NCI-H1417 (cell line): ENCODE measurements around the gene CMAS.
A peak's percentile ranks its signal among the peaks of the same experiment; 100 is the strongest.
"Not testable (repeated sequence)": the region's sequence is repeated elsewhere in the genome, so short reads cannot be mapped to it uniquely, and the experiment has no call there.

ENCODE experiments used
- DNase-seq, 3 experiments: peaks; one replicate each; lab custom pipeline; 2025; lab: John Stamatoyannopoulos, UW

Gene CMAS

DNA sequence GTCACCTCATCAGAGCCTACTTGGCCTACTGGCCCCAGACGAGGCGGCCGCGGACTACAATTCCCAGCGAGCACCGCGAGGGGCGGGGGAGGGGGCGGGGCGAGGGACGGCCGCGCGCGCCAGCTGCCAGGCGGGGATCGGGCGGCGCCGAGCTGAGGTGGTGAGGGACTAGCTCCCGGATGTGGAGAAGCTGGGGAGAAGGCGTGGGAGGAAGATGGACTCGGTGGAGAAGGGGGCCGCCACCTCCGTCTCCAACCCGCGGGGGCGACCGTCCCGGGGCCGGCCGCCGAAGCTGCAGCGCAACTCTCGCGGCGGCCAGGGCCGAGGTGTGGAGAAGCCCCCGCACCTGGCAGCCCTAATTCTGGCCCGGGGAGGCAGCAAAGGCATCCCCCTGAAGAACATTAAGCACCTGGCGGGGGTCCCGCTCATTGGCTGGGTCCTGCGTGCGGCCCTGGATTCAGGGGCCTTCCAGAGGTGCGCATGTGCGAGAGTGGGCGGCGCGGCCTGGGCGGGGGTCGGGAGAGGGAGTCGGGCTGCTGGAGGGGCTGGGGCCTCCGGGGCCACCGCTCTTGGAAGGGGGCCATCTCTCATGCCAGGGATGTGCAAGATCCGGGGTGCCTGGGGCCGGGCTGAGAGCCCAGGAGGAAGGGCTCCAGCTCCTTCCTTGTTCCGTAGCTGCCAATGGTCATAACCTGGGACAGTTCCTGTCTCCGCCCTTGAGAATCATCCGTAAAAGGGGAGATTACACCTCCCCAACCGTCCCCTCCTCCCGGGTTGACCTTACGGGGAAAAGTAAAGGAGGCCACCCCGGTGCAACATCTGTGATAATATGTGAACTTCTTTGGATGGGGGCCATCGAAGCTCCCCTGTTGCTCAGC, at the start of gene CMAS:
Gene CMAS (plus strand): TSS at position 129 of the 878 bp plus-strand sequence. CDS start 86 bp downstream, at position 215.
- DNase-seq, result peak; percentile 76 to 94 (median 93)

DNA sequence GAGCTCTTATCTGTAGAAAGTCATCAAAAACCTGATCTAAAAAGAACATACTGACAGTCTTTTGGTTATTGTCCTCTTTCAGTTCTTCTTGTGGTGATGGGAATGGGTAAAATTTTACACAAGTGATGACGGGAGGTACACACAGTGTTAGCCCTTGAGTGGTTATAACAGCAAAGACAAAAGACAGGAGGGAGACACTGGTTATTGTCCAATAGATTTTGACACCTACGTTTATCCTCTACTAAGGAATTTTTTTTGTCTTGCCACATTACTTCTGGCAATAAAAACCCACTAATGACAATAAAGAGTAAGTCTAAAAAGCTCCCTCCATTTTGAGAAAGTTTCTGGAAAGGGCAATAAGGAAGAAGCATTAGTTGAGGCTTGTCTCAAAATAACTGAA, 47.7 kb upstream of the CMAS start:
- no peak for DNase-seq

DNA sequence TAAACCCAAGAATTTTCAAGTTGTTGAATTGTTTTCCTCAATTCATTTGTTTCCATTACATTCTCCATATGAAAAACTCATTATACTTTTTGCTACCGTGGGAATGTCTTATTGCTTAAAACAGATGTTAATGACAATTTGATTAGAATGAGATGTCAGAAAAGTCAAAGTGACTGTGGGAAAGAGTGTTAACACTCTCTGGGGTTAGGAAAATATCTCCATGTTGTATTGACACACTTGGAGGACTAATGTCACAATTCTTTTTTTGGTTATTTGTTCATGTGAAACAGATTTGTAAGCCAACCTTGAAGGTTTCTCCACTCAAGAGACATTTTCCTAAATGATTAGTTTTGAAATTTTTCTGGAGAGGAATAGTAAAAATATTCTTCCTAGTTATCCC, 47.2 kb upstream of the CMAS start:
- no peak for DNase-seq

DNA sequence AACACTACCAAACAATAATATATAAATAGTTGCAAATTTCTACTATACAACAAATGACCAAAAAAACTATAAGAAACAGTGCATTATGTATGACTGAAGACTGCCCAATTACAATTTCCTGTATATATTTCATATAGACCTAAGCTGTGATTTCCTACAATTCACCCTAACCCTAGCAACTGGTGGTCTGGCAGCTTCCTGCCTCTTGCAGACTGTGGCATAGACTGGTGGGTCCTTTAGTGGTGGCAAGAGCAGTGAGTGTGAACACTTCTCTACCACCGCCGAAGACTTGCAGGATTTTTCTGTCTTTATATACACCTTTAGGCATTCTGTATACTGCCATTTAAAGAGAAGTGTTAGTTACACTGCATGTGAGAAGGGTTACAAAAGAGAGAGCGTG, 43.6 kb upstream of the CMAS start:
- no peak for DNase-seq

GRCh38 chr12:22007794-22008193, 38.2 kb upstream of the CMAS start:
- not testable (repeated sequence) for DNase-seq

- DNase-seq, result no peak
These were observed 37.8 kb upstream of the CMAS start for GRCh38 chr12:22008196-22008595.

- peak in 1 of 3 experiments; percentile 15 for DNase-seq
These were observed 31.8 kb upstream of the CMAS start for GRCh38 chr12:22014041-22014782.

DNA sequence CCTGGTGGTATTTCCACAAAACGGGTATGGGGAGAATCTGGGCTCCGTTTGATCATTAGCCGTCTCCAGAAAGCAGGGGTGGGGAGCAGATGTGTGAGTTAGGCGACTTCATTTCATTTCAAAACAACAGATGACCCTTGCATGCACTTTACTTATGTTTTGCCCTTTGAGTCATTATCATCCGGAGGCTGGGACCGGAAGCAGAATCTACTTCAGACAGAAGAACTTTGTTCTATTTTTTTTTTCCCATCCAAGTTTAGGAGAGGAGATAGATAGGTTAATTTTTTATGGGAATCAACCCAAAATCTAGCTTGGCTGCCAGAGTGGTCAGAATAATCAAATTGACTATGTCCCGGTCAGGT, 31.3 kb upstream of the CMAS start:
- no peak for DNase-seq

DNA sequence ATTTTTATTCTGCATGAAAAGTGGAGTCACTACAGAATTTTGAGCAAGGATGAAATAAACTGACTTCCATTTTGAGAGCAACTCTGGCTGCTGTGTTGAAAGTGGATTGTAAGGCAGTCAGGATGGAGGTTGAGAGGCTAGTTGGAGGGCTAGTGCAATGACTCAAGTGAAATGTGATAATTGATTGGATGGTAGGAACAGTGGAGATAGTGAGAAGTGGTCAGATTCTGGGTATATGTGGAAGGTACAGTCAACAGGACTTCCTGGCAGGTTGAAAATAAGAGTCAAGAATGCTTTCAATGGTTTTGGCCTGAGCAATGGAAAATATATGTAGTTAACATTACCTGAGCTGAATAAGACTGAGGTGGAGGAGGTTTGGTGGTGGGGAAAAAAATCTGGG, 29.0 kb upstream of the CMAS start:
- no peak for DNase-seq

DNA sequence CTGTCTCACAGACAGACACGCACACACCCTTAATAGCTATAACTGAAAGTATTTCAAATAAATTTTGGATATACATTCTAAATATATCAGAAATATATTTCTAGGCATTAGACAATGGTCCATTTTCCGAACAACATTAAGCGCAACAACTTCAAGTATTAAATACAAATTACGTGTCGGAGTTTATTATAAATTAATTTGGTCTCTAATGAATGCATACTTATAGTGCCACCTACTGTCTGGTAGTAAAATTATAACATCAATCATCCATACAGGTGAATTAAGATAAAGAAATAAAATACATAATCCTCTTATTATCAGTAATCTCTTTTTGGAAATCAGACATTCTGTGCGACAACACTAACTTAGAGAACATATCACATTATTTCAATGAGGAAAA, 27.2 kb upstream of the CMAS start:
- DNase-seq, result peak in 1 of 3 experiments; percentile 56

DNA sequence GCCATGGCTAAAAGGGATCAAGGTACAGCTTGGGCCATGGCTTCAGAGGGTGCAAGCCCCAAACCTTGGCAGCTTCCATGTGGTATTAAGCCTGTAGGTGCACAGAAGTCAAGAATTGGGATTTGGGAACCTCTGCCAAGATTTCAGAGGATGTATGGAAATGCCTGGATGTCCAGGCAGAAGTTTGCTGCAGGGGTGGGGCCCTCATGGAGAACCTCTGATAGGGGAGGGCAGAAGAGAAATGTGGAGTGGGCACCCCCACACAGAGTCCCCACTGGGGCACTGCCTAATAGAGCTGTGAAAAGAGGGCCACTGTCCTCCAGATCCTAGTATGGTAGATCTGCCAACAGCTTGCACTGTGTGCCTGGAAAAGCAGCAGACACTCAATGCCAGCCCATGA, 22.5 kb upstream of the CMAS start:
- not testable (repeated sequence) for DNase-seq

GRCh38 chr12:22029491-22029890, 16.5 kb upstream of the CMAS start:
- no peak for DNase-seq

DNA sequence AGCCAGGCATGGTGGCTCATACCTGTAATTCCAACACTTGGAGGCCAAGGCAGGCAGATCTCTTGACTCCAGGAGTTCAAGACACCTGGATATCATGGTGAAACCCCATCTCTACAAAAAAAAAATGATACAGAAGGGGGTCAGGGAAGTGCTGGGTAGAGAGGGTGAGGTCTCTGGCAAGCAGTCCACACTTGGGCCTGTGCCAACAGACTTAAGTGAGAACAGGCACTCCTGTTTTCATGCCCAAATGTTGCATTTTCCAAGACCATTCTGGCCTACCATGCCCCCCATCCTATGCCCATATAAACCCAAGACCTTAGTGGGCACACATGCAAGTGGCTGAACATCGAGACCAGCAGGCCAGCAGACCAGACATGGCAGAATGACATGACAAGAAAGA, 16.0 kb upstream of the CMAS start:
- no peak for DNase-seq

DNA sequence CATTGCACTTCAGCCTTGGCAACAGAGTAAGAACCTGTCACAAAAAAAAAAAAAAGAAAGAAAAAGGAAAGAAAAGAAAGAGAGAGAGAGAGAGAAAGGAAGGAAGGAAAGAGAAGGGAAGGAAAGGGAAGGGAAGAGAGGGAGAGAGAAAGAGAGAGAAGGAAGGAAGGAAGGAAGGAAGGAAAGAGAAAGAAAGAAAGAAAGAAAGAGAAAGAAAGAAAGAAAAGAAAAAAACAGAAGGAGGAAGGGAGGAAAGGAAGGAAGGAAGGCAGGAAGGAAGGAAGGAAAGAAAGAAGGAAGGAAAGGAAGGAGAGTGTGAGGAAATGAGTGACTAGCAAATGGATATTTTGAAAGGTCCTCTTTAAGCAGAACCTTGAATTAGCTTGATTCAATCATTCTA, 13.3 kb upstream of the CMAS start:
- no peak for DNase-seq

- no peak for DNase-seq
These were observed 11.1 kb upstream of the CMAS start for GRCh38 chr12:22034709-22035506.

- no peak for DNase-seq
These were observed 8.1 kb upstream of the CMAS start for GRCh38 chr12:22037947-22038346.

DNA sequence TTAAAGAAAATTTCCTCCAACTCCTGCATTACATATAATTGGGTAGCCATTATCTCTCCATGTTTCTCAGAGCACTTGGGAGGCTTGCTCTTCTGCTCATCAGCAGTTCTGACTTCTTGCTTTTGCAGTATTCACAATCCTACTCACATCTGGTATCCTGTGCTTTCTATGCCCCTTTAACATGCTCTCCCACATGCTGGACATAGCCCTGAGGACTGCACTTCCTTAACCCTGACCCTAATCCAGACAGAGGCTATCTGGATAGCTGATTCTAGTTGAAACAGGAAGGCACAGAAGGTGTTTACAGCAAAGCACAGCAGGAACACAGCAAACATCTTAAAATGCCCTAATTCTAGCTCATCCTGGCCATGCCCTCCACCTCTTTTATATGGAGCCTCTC, 7.3 kb upstream of the CMAS start:
- DNase-seq, result no peak

DNA sequence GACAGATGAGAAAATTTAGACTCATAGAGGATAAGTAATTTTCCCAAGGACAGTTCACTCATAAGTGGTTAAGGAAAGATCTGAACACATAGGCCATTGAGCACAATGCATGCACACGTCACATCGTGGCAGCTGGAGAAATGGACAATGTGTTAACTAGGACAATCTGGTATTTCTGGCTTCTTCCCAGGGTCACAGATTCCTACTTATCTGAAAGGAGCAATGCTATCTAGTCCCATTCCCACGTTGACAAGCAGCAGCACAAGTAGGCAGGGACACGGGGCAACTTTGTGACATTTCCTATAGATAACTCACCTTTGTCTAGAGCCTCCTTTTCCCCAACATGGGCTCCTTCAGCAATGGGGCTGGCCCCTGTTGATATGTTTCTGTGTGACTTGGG, 6.7 kb upstream of the CMAS start:
- DNase-seq, result no peak

DNA sequence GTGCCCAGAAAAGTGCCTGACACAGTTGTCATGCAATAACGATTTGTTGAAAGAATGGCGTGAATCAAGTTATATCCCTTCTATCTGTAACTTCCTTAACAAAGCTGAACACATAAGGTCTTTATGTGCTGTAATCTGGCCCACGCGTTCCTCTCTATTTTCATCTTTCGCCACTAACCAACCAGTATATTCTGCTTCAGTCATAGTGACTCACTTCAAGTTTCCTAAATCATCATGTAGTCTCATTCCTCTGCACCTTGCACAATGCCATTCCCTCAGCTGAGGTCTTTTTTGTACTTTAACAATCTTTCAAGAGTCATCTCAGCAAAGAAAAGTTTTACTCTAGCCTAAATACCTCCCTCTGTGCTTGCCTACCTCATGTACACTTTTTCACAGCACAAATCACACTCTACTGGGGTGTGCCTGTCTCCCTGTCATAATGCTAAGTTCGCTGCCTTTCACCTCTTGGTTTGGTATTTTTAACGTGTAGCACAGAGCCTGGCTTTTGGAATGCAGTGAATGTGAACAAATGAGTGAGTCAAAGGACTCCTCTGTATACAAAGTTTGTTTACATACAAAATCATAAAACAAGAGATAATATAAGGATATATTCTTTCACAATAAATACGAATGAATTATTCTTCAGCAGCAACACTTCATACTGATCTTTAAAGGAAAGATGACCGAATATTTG, 2.9 kb upstream of the CMAS start:
- no peak for DNase-seq

DNA sequence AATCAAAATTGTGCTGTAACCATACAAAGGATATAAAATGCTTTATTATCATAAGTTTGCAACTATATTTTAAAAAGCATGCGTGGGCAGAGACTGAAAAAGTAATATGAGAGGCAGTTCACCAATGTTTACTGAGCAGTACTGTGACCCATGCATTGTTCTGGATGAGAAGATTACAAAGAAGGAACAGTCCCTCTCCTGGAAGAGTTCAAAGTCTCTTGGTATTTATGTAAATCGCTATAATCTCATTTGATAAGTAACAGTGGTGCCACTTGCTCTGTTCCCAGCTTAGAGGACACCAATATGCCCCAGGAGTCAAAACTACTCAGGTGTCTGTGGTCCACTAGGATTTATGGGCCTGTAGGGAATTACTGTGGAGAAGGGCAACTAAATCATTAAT, 2.1 kb upstream of the CMAS start:
- no peak for DNase-seq

DNA sequence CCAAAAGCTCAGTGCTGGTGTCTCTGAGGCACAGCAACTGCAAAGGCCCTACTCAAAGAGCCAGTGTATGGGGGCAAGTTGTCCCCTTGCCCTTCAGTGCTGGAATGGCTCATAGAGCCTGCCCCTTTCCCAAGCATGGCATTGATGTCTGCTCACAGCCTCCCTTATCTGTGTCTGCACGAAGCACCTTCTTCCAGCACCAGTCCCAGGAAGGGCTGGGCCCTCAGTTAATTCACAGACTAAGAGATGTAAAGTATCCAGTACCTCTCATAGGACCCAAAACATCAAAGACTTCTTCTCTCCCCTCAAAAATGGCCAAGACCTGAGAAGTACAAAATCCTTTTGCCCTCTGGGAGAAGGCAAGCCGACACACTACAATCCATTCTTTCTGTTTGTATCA, 1.6 kb upstream of the CMAS start:
- no peak for DNase-seq

- DNase-seq, result no peak
These were observed 961 bp downstream of the CMAS start for GRCh38 chr12:22046968-22047390.
